ENCODE measurements around the gene ALG11. TPM values are rescaled to one million over a fixed set of nuclear protein-coding genes. Genes with fewer than 3 reads are reported as not detected.

ALG11 gene
- total RNA-seq, 1 donor from 2014 or later, result 24.5 TPM

DNA sequence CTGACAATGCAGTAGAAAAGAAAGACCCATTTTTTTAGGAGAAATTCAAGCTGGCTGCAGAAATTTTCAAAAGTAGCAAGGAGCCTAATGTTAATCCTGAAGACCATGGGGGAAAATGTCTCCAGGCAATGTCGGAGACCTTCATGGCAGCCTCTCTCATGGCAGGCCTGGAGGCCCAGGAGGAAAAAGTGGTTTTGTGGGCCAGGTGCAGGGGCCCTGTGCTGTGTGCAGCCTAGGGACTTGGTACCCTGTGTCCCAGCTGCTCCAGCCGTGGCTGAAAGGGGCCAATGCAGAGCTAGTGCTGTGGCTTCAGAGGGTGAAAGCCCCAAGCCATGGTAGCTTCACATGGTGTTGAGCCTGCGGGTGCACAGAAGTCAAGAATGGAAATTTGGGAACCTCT is 4.1 kb downstream of the ALG11 start:
- TF ChIP-seq, protein P1, sequence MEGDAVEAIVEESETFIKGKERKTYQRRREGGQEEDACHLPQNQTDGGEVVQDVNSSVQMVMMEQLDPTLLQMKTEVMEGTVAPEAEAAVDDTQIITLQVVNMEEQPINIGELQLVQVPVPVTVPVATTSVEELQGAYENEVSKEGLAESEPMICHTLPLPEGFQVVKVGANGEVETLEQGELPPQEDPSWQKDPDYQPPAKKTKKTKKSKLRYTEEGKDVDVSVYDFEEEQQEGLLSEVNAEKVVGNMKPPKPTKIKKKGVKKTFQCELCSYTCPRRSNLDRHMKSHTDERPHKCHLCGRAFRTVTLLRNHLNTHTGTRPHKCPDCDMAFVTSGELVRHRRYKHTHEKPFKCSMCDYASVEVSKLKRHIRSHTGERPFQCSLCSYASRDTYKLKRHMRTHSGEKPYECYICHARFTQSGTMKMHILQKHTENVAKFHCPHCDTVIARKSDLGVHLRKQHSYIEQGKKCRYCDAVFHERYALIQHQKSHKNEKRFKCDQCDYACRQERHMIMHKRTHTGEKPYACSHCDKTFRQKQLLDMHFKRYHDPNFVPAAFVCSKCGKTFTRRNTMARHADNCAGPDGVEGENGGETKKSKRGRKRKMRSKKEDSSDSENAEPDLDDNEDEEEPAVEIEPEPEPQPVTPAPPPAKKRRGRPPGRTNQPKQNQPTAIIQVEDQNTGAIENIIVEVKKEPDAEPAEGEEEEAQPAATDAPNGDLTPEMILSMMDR (IDR thresholded peaks at IDR 0.05; ENCODE audit: insufficient read depth, low read length, severe bottlenecking), result no peak
- FAIRE-seq, result no peak
- Histone ChIP-seq H3K27me3 (ENCODE audit: control insufficient read depth, insufficient read depth, low read length) (no peaks in the 10 kb centered on the region), H3K36me3 (ENCODE audit: control insufficient read depth, insufficient read depth, low read length) (no peaks in the 10 kb centered on the region), H3K4me3 (ENCODE audit: low read depth, low read length) (no peak overlapping the region)
- no peak for DNase-seq (ENCODE audit: low read depth)

DNA sequence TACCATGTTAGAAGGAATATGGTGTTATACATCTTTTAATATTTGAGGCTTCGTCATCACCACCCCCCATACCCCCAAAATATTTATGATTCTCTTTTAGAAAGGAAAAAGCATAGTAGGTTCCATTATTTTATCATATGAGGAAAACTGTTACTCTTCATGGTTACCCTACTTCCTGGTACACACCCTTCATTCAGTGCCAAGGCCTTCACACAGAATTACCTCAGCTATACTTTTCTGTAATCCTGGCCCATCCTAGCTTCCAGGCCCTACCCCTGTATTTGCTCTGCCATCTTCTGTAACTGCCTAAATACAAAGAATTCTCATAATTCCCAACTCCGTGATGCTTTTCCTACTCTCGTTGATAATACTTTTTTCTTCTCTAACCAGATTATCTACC is 8.0 kb downstream of the ALG11 start:
- H3K36me3 ChIP-seq (ENCODE audit: control insufficient read depth, insufficient read depth, low read length), result peaks cover 2% of the 10 kb centered on the region

DNA sequence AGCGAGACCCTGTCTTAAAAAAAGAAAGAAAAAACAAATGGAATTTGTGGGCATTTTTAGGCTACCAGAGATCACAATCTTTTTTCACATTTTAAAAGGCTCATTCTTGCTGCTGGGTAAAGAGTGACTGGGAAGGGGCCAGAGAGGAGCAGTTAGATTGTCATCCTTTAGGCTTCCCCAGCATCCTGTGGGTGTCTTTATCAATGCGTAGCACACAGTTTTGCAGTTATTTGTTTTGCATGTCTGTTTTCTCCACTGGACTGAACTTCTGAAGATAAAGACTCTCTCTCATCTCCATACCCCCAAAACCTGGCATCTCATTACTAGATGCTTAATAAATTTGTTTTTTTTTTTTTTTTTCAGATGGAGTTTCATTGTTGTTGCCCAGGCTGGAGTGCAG is 10.2 kb downstream of the ALG11 start:
- FAIRE-seq, result no peak
- no peaks in the 10 kb centered on the region for H3K27me3 ChIP-seq (ENCODE audit: control insufficient read depth, insufficient read depth, low read length)
- TF ChIP-seq, protein P1 (IDR thresholded peaks at IDR 0.05; ENCODE audit: insufficient read depth, low read length, severe bottlenecking), result no peak
- no peak overlapping the region for H3K4me3 ChIP-seq (ENCODE audit: low read depth, low read length)
- H3K36me3 ChIP-seq (ENCODE audit: control insufficient read depth, insufficient read depth, low read length), result peaks cover 2% of the 10 kb centered on the region
- DNase-seq (ENCODE audit: low read depth), result no peak

More for the DNA sequence above, 8.0 kb downstream of the ALG11 start:
- no peak for FAIRE-seq
- TF ChIP-seq, protein P1 (IDR thresholded peaks at IDR 0.05; ENCODE audit: insufficient read depth, low read length, severe bottlenecking), result no peak
- H3K4me3 ChIP-seq (ENCODE audit: low read depth, low read length), result no peak overlapping the region
- no peaks in the 10 kb centered on the region for H3K27me3 ChIP-seq (ENCODE audit: control insufficient read depth, insufficient read depth, low read length)
- DNase-seq (ENCODE audit: low read depth), result no peak

DNA sequence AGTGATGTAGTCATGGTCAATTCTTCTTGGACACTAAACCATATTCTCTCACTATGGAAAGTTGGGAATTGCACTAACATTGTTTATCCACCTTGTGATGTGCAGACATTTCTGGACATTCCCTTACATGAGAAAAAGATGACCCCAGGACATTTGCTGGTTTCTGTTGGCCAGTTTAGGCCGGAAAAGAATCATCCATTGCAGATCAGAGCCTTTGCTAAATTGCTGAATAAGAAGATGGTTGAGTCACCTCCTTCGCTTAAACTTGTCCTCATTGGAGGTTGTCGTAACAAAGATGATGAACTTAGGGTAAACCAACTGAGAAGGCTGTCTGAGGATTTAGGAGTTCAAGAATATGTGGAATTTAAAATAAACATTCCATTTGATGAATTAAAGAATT is 12.3 kb downstream of the ALG11 start, which contains the start of gene UTP14C:
Gene UTP14C, plus strand, starts transcription at position 211 of the 400 bp plus-strand sequence. CDS start 4,114 bp downstream, outside the sequence.
- TF ChIP-seq, protein P1 (IDR thresholded peaks at IDR 0.05; ENCODE audit: insufficient read depth, low read length, severe bottlenecking), result no peak
- Histone ChIP-seq H3K27me3 (ENCODE audit: control insufficient read depth, insufficient read depth, low read length) (no peaks in the 10 kb centered on the region), H3K4me3 (ENCODE audit: low read depth, low read length) (no peak within 1 kb of the TSS), H3K36me3 (ENCODE audit: control insufficient read depth, insufficient read depth, low read length) (peaks cover 4% of the 10 kb centered on the region)
- FAIRE-seq (no peak), DNase-seq (ENCODE audit: low read depth) (peak; percentile 85)

DNA sequence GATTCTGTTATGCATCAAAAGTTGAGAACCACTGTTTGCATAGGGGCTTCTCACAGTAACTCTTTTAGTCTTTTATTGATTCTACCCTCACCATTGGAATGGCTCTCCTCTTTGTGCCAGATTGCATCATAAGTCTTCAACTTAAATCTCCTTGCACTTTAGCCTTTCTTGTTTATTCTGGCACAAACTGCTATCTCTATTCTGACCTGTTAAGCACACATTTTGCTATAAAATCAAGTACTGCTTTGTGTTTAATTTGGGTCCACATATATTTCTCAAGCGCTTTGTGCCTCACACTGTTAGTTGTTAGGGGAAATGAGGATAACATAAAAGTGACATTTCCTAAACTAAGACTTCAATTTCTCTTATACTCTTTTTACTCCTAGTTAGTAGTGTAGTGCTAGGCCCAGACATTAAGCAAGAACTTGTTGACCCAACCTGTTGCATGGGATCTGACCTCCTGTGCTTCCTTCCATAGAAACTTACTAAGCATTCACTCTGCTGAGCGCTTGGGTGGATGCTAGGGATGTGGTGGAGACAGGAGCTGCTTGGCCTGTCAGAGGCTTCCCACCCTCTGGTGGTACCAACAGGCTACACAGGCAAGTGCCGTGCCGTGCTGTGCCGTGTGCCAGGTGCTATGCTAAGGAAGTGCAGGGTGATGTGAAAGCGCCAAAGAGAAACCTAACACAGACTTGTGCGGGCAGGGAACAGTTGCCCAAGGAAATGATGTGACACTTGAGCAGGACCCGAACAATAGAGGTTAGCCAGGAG is 13.5 kb downstream of the ALG11 start:
- Histone ChIP-seq H3K4me3 (ENCODE audit: low read depth, low read length) (no peak overlapping the region), H3K27me3 (ENCODE audit: control insufficient read depth, insufficient read depth, low read length) (no peaks in the 10 kb centered on the region), H3K36me3 (ENCODE audit: control insufficient read depth, insufficient read depth, low read length) (peaks cover 4% of the 10 kb centered on the region)
- DNase-seq (ENCODE audit: low read depth) (no peak), FAIRE-seq (peak; percentile 32)
- TF ChIP-seq, protein P1 (IDR thresholded peaks at IDR 0.05; ENCODE audit: insufficient read depth, low read length, severe bottlenecking), result no peak
